HS-27A (cell line): Measurements from ENCODE around the gene TMEM72.
"Not testable (repeated sequence)": the region's sequence is repeated elsewhere in the genome, so short reads cannot be mapped to it uniquely, and the experiment has no call there.

Experiments used
- DNase-seq: peaks from one replicate; pipeline ENCODE4 v3.0.0-alpha.2; 2012; ENCODE audit warnings: low read depth, missing footprints

TMEM72 gene

DNA sequence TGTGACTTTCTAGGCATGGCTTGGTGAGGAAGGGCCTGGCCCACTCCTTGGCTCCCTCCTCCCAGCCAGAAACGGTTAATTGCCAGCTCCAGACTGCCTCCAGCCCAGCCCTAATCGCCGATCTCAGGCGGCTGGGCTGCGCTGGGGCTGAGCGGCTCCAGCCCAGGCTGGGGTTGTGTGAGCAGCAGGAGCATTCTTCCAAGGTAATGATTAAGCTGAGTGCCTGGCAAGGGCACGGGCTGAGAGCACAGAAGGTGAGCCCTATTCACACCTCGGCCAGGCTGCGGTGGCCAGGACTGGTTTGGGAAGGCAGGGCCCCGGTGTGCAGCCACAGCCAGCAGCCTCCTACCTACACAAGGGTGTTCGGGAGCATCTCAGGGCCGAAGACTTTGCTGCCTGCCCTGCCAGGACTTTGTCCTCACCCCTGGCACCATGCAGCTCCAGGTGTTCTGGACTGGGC is at the start of gene TMEM72:
Gene TMEM72, plus strand, starts transcription at position 257 of the 460 bp plus-strand sequence. Its CDS starts 176 bp downstream, at position 433.
- no peak for DNase-seq

GRCh38 chr10:44862006-44862751 is 49.0 kb upstream of the TMEM72 start:
- DNase-seq, result no peak

DNA sequence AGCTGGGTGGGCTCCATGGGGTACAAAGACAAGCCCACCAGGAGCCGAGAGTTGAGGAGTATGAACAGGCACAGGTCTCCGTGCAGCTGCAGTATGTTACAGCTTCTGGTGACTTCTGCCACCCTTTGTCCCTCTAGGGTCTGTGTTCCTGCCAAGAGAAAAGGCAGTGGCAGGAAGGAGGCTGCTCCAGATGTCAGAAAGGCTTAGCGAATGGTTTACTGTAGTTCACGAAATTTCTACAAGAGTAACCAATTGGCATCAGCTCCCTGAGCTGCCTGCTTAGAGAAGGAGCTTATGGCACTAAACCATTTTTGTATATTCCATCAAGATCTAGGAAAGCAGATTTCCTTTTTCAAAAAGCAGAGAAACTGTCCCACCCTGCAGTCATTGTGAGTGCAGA is 48.2 kb upstream of the TMEM72 start:
- DNase-seq, result no peak

DNA sequence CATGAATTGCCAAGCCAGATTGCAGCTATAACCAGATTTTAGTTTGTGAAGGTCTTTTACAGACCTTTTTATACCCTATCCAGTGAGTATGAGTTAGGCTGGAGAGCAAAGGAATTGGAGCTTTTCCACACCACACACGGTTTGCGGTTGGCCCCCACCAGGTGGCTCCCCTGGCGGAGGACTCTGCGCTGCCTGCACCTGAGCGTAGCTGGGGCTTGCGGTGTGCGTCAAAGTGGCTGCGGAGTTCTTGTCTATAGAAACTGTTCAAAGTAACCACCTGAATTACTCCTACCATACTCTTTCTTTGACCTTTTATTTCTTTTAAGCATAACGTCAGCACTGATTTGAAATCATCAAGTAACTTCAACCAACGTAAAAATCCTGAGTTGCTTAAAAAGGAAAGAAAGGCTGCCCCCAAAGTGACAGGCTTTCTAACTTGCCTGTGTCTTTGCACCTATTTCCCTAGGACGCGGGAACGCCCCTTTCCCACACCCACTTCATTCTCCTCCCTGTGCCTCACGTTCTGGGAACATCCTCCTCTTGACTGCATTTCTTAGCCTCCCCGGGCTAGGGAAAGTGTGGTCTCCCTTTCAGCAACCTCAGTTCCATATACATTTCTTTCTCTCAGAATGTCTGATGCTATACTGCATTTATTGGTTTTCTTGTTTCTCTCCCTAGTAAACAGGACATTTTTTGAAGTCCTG is 47.6 kb upstream of the TMEM72 start:
- DNase-seq, result no peak

DNA sequence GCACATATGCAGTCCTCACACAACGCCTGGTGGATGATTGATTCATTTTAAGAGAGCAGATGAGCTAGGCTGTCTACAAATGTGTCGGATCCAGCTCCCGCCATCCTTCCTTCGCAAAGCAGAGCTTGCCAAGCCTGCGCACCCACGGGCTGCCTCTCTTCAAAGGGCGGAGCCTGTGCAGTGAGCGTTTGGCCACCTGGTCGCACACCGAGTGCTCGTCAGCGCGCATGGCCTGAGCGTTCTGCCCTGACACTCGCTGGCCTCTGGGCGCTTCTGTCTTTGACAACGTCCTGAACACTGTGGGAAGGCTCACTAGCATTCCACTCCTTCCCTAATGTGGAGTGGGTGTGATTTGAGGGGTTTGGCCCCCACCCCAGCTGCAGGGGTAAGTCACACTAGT is 47.1 kb upstream of the TMEM72 start:
- DNase-seq, result no peak

- DNase-seq, result peak; percentile 42
These were observed 46.4 kb upstream of the TMEM72 start for GRCh38 chr10:44864637-44865288.

DNA sequence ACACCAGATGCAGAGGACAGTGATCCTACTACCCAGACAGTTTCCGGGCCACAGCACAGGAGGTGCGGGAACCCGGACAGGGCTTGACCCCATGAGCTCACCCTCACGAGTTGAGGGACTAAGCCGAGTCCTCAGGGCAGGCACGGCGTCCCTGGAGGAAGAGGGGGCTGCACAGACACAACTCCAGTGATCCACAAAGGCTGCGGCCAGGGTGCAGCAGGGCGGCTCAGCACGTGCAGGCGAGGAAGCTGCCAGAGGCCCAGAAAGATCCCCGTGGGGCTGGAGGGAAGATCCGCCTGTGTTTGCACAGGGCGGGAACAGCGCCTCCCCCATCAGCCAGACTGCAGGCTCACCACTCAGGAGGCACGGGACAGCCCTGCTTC is 45.9 kb upstream of the TMEM72 start:
- DNase-seq, result no peak

- not testable (repeated sequence) for DNase-seq
These were observed 44.8 kb upstream of the TMEM72 start for GRCh38 chr10:44866367-44866766.

GRCh38 chr10:44870031-44870430 is 41.1 kb upstream of the TMEM72 start:
- no peak for DNase-seq

- DNase-seq, result no peak
These were observed 38.0 kb upstream of the TMEM72 start for GRCh38 chr10:44873160-44873559.

GRCh38 chr10:44874166-44874565 is 37.0 kb upstream of the TMEM72 start:
- DNase-seq, result no peak

GRCh38 chr10:44878706-44879530 is 32.2 kb upstream of the TMEM72 start:
- no peak for DNase-seq

GRCh38 chr10:44879531-44879899 is 31.6 kb upstream of the TMEM72 start:
- DNase-seq, result no peak

DNA sequence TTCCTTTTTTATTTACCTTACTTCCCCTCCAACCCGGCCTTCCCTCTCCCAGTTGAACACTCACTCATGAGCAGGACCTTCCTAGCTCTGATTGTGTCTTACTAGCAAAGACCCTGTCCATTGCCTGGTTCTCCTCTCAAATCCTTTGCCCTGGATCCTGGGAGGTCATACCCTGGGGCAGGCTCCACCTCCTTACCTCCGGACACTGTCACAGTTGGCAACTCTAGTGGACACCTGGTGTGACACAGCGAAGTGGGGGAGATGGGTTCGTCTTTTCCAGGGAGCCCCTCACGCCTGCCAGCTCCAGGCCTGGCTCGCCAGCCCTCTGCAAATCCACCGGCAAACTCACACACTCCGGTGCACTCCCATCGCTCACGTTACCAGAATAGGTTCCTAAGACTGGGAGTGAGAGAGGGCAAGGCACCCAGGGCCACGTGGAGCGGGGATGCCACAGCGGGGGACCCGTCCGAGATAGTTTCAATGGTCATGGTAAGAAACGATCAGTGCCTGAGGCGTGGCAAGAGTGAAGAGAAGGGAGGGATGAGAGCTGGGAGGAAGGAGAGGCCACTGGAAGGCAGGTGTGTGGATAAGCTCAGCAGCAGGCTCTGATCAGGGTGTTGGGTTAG is 30.9 kb upstream of the TMEM72 start:
- no peak for DNase-seq

- no peak for DNase-seq
These were observed 29.5 kb upstream of the TMEM72 start for GRCh38 chr10:44881649-44882048.

- DNase-seq, result no peak
These were observed 28.9 kb upstream of the TMEM72 start for GRCh38 chr10:44882166-44882720.

GRCh38 chr10:44883593-44884331 is 27.4 kb upstream of the TMEM72 start:
- DNase-seq, result no peak

- no peak for DNase-seq
These were observed 25.4 kb upstream of the TMEM72 start for GRCh38 chr10:44885710-44886109.

GRCh38 chr10:44886966-44887365 is 24.2 kb upstream of the TMEM72 start:
- DNase-seq, result no peak

DNA sequence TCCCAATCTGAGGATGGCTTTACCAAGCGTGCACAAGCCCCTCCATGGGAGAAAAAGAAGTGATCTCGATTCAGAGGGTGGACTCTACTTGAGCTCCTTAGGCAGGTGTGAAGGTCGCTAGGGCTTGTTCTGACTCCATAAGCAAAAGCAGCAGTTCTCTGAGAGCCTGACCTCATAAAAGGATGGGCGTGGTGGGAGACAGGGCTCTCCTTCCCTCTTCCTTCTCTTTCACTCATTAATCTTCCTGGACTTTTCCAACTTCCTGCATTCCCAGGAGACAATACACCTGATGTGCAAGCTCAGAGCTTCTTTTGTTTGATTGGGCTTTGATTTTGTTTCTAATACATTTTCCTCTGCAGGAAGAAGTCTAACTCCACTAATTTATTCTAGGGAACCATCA is 22.3 kb upstream of the TMEM72 start:
- no peak for DNase-seq

- no peak for DNase-seq
These were observed 21.3 kb upstream of the TMEM72 start for GRCh38 chr10:44889834-44890233.
